HEK293 (cell line): Measurements from ENCODE around the gene UCKL1.
A peak's percentile ranks its signal among the peaks of the same experiment; 100 is the strongest.
"Not testable (repeated sequence)": the region's sequence is repeated elsewhere in the genome, so short reads cannot be mapped to it uniquely, and the experiment has no call there.

ENCODE experiments used
- CTCF ChIA-PET: fragments of 350-600 bp; formaldehyde crosslinking; extraction: SDS; loops from one replicate; lab custom pipeline; 2021; ENCODE audit warnings: antibody characterized with exemption; lab: Yijun Ruan, JAX
- POLR2A ChIA-PET: fragments of 300-600 bp; formaldehyde crosslinking; extraction: SDS; loops from one replicate; lab custom pipeline; 2020; ENCODE audit warnings: antibody characterized with exemption, inconsistent platforms; lab: Yijun Ruan, JAX
- H3K27ac ChIP-seq: fragments of 200-500 bp; sonication (Bioruptor generic); 2 replicates; pipeline ENCODE4 v1.5.1; 2014; ENCODE audit warnings: low read depth, low read length, control low read depth, inconsistent platforms; ENCODE audit errors: extremely low read depth
- H3K36me3 ChIP-seq, 2 experiments: fragments of 200-500 bp in 1 of 2; sonication (Bioruptor generic) in 1 of 2; 1 replicate in 1 of 2; 2 replicates in 1 of 2; pipeline ENCODE4 v1.5.1; 2014 to 2017; ENCODE audit warnings: inconsistent platforms in 2 of 2, low read length in 2 of 2; ENCODE audit not compliant: control insufficient read depth in 2 of 2, insufficient read depth in 1 of 2
- H3K4me1 ChIP-seq: fragments of 200-500 bp; sonication (Bioruptor generic); 2 replicates; pipeline ENCODE4 v1.5.1; 2014; ENCODE audit warnings: mild to moderate bottlenecking, low read length, inconsistent platforms; ENCODE audit not compliant: control insufficient read depth, insufficient read depth
- H3K4me3 ChIP-seq: 2 replicates; pipeline ENCODE4 v1.5.1; 2011; ENCODE audit warnings: low read depth, mild to moderate bottlenecking, control low read depth, low read length, moderate library complexity
- H3K9me3 ChIP-seq: fragments of 200-500 bp; sonication (Bioruptor generic); 2 replicates; pipeline ENCODE4 v1.5.1; 2014; ENCODE audit warnings: low read depth, low read length, inconsistent platforms; ENCODE audit not compliant: control insufficient read depth, insufficient read depth
- AEBP2 ChIP-seq: fragments of 450-650 bp; formaldehyde crosslinking; IDR thresholded peaks from 2 replicates; pipeline ENCODE4 v1.5.1; 2016; ENCODE audit warnings: missing biosample characterization, missing genetic modification characterization, borderline replicate concordance
- GLI2 ChIP-seq: fragments of 450-650 bp; formaldehyde crosslinking; IDR thresholded peaks from 2 replicates; pipeline ENCODE4; 2017; ENCODE audit warnings: missing biosample characterization, missing genetic modification characterization, low read depth, borderline replicate concordance
- KLF1 ChIP-seq: fragments of 450-650 bp; formaldehyde crosslinking; IDR thresholded peaks from 2 replicates; pipeline ENCODE4 v1.5.1; 2016; ENCODE audit warnings: missing biosample characterization, missing genetic modification characterization
- KLF17 ChIP-seq: fragments of 450-650 bp; formaldehyde crosslinking; IDR thresholded peaks from 2 replicates; pipeline ENCODE4 v1.5.1; 2016; ENCODE audit warnings: missing biosample characterization, missing genetic modification characterization
- KLF8 ChIP-seq: fragments of 450-650 bp; formaldehyde crosslinking; IDR thresholded peaks from 2 replicates; pipeline ENCODE4 v1.5.1; 2016; ENCODE audit warnings: missing biosample characterization, missing genetic modification characterization
- PATZ1 ChIP-seq: fragments of 450-650 bp; formaldehyde crosslinking; IDR thresholded peaks from 2 replicates; pipeline ENCODE4 v1.5.1; 2016; ENCODE audit warnings: missing biosample characterization, missing genetic modification characterization
- PRDM10 ChIP-seq: fragments of 450-650 bp; formaldehyde crosslinking; IDR thresholded peaks from 2 replicates; pipeline ENCODE4 v1.5.1; 2016; ENCODE audit warnings: missing biosample characterization, missing genetic modification characterization
- SALL2 ChIP-seq: fragments of 450-650 bp; formaldehyde crosslinking; IDR thresholded peaks from 2 replicates; pipeline ENCODE4 v1.5.0; 2017; ENCODE audit warnings: missing biosample characterization, mild to moderate bottlenecking, missing genetic modification characterization, borderline replicate concordance
- YY2 ChIP-seq: fragments of 450-650 bp; formaldehyde crosslinking; IDR thresholded peaks from 2 replicates; pipeline ENCODE4 v1.5.1; 2016; ENCODE audit warnings: missing biosample characterization, missing genetic modification characterization
- ZBTB17 ChIP-seq: fragments of 450-650 bp; formaldehyde crosslinking; IDR thresholded peaks from 2 replicates; pipeline ENCODE4 v1.5.1; 2016; ENCODE audit warnings: missing biosample characterization, missing genetic modification characterization
- ZFHX2 ChIP-seq: fragments of 450-650 bp; formaldehyde crosslinking; conservative IDR thresholded peaks from 2 replicates; pipeline ENCODE4 v1.5.1; 2016; ENCODE audit warnings: missing biosample characterization, missing genetic modification characterization
- ZFP69B ChIP-seq: fragments of 450-650 bp; formaldehyde crosslinking; IDR thresholded peaks from 2 replicates; pipeline ENCODE4 v1.5.1; 2016; ENCODE audit warnings: missing biosample characterization, missing genetic modification characterization
- ZNF292 ChIP-seq: fragments of 450-650 bp; formaldehyde crosslinking; IDR thresholded peaks from 2 replicates; pipeline ENCODE4 v1.5.1; 2016; ENCODE audit warnings: low read depth, missing biosample characterization, missing genetic modification characterization, borderline replicate concordance
- ZNF398 ChIP-seq: fragments of 450-650 bp; formaldehyde crosslinking; IDR thresholded peaks from 2 replicates; pipeline ENCODE4 v1.5.1; 2017; ENCODE audit warnings: missing biosample characterization, missing genetic modification characterization
- ZNF423 ChIP-seq: fragments of 450-650 bp; formaldehyde crosslinking; IDR thresholded peaks from 2 replicates; pipeline ENCODE4 v1.5.1; 2016; ENCODE audit warnings: missing biosample characterization, missing genetic modification characterization
- ZNF692 ChIP-seq: fragments of 450-650 bp; formaldehyde crosslinking; IDR thresholded peaks from 2 replicates; pipeline ENCODE4 v1.5.1; 2016; ENCODE audit warnings: missing biosample characterization, missing genetic modification characterization

Gene UCKL1

GRCh38 chr20:63976980-63977738, 20.9 kb upstream of the UCKL1 start (continued):
- peak; percentile 73 for TF ChIP-seq KLF1 (tag by site-specific recombination)

GRCh38 chr20:63976511-63976910, 20.3 kb upstream of the UCKL1 start:
- H3K36me3 ChIP-seq, H3K9me3 ChIP-seq, H3K27ac ChIP-seq, H3K4me3 ChIP-seq, CTCF ChIA-PET: not testable (repeated sequence)
- POLR2A ChIA-PET = interaction anchor here (1.4 kb wide), 1 partner anchor 111 kb away, joined by 3 read pairs; the partner anchor contains the start of gene TPD52L2
- peaks cover 11% of the 10 kb centered on the region for H3K4me1 ChIP-seq

GRCh38 chr20:63974402-63975200, 18.4 kb upstream of the UCKL1 start:
- H3K27ac ChIP-seq = no peak overlapping the region
- ChIA-PET POLR2A (interaction anchor here (1.0 to 1.4 kb wide), 2 partner anchors 17 to 110 kb away, joined by 4 to 6 read pairs; partner anchors contain the start of gene TPD52L2), CTCF (interaction anchor here (0.6 to 3.5 kb wide), 17 partner anchors 11 to 438 kb away, joined by 3 to 16 read pairs (median 4); partner anchors contain the start of genes PTK6 and UCKL1)
- 0 out of 2 replicates have a peak, but pooled peaks cover 3% of the 10 kb centered on the region for H3K4me1 ChIP-seq
- H3K36me3 ChIP-seq = no peaks in the 10 kb centered on the region
- H3K4me3 ChIP-seq = no peak overlapping the region
- H3K9me3 ChIP-seq = no peaks in the 10 kb centered on the region
- TF ChIP-seq GLI2 (tag by site-specific recombination) = no peak
- no peak for TF ChIP-seq ZNF292 (tag by site-specific recombination)
- peak; percentile 77 for TF ChIP-seq ZNF692
- TF ChIP-seq ZBTB17 (tag by site-specific recombination) = 0 out of 2 replicates have a peak, but pooled peaks have one; percentile 27
- peak; percentile 65 for TF ChIP-seq ZFP69B (tag by site-specific recombination)
- peak; percentile 68 for TF ChIP-seq PATZ1
- TF ChIP-seq KLF8 (tag by site-specific recombination) = 0 out of 2 replicates have a peak, but pooled peaks have one; percentile 29
- no peak for TF ChIP-seq YY2 (tag by site-specific recombination)
- TF ChIP-seq PRDM10 (tag by site-specific recombination) = peak; percentile 47
- peak; percentile 73; the same call in 1 of the 2 replicates for TF ChIP-seq KLF17 (tag by site-specific recombination)
- TF ChIP-seq ZNF398 (tag by site-specific recombination) = peak; percentile 82
- peak; percentile 56; the same call in 1 of the 2 replicates for TF ChIP-seq KLF1 (tag by site-specific recombination)
- no peak for TF ChIP-seq AEBP2
- peak; percentile 80 for TF ChIP-seq ZFHX2 (tag by site-specific recombination)
- TF ChIP-seq SALL2 = no peak
- peak; percentile 56; the same call in 1 of the 2 replicates for TF ChIP-seq ZNF423 (tag by site-specific recombination)
